Measurements from ENCODE around the gene BHMT2.

BHMT2 gene

DNA sequence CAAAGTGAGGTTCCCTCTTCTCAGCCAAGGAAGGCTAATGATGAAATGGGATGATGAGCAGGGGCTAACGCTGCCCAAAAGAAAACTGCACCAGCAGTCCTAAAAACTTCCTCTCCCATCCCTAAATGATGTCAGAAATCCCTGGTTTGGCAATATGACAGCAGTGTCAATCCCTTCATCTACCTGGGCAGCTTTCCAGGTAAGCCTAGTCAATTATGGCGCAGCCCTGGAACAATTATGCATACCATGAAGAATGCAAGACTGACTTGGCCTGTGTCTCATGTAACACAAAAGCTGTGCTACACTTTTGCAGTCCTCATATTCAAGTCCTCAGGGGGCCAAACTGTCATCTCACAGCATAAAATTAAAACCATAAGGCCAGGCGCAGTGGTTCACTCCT is 7.1 kb upstream of the BHMT2 start:
- no peak for DNase-seq (ENCODE audit: low spot score)

DNA sequence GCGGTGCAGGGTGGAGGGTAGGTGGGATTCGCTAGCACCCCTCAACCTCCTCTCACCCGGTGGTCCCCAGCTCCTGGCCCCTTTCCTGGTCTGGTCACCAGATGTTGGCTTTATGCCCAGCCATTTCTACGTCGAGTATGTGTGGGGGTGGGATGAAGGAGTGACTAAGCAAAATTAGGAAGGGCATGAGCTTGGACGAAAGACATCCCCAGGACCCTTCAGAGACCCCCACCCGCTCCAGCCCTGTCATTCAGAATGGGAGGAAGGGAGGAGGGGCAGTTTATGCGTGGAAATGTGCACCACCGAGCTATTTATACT is 742 bp downstream of the BHMT2 start:
- no peak for DNase-seq (ENCODE audit: low spot score)

DNA sequence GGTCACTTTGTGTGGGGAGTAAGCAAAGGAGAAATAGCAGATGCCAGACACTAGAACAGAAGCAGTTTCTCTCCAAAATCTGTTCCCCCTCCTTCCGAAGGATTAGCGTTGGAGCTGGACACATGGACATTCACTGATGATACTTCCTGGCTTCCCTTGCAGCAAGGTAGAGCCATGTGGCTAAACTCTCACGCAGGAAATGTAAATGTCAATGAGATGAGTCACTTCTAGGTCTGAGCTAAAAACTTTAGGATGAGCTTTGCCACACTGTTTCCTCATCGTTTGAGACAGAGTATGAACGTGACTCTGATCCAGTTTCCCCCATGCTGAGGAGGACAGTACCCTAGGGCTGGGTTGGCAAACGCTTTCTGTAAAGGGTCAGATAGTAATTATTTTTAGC is 5.1 kb downstream of the BHMT2 start:
- no peak for DNase-seq (ENCODE audit: low spot score)

DNA sequence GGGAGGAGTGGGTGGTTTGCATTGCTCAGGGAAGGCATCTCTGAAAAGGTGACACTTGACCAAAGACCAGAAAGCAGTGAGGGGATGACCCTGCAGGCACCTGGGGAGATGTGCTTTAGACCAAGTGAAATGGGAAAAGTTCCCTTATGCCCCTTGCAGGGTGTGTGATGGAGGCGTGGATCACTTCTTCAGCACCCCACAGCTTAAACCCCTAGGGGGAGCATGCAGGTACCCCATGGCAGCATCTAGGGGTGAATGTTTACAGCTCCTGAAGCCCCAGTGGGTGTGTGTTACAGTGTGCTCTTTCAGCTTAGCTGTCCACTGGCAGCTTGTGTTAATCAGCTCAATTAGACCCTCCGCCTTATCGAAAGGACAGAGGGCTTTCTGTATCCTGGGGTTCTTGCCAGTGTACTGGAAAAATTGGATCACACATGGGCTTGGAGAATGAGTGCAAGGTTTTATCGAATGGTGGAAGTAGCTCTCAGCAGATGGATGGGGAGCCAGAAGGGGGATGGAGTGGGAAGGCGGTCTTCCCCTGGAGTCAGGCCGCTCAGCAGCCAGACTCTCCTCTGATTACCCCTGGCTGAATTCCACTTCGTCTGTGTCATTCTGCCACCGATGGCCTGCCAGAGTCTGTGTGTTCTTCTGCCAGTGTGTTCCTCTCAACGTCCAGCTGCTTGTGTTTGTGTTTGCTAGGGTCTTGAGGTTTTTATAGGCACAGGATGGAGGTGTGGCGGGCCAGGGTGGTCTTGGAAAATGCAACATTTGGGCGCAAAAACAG is 6.3 kb downstream of the BHMT2 start:
- DNase-seq (ENCODE audit: low spot score), result no peak

DNA sequence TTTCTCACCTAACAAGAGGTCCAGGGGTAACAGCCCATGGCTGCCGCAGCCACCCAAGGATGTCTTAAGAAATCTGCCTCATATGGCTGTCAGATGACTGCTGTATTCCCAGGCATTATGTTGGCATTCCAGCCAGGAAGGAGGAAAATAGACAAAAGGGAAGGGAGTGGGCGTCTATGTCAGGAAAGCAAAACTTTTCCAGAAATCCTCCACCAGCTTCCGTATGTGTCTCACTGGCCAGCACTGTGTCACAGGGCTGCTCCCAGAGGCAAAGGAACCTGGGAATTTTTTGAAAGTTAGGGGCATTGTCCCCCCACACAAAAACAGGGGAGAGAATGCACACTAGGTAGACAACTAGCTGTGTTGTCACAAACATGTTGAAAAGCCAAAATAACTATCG is 7.3 kb downstream of the BHMT2 start:
- DNase-seq (ENCODE audit: low spot score), result no peak

DNA sequence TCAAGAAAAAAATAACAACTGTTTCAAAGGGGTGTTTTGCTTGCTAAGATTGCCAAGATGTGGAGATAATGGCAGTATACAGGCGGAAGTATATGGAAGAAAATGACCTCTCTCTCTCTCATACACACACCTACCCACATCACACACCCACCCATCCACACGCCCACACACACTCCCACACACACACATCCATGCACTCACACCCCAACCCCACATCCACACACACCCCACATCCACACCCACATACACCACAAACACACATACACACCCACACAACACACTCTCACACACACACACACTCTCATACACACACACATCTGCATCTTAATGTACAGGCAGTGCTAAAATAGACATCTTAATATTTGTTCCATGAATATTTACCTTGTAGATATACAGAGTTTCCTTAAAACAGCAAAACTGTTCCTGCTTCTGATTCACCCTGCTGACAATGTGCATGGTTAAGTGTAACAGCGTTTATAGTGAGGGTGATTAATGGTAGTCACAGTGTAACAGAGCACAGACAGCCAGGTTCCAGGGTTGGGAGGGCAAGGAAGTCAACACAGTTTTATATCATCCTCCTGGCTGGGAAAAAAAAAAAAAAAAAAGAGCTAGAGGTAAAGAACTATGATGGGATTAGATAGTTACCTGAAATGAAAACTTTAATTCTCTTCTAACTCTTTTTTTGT is 8.3 kb downstream of the BHMT2 start:
- no peak for DNase-seq (ENCODE audit: low spot score)

DNA sequence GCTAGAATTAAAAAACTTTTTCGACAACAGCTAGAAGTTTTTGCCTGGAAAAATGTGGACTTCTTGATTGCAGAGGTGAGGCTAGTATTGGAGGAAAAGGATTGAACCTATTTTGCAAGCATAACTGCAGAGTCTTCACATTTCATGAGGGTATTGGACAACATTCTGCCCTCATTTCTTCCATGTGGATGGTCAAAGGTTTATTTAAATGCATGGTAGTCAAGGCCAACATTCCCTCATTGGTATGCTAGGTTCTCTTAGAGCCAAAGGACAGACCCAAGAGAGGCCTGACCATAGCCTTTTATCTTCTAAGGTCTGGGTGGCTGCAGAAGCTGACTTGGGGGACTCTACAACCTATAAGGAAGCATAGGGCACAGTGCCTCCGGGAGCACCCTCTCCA is 11.2 kb downstream of the BHMT2 start:
- no peak for DNase-seq (ENCODE audit: low spot score)

DNA sequence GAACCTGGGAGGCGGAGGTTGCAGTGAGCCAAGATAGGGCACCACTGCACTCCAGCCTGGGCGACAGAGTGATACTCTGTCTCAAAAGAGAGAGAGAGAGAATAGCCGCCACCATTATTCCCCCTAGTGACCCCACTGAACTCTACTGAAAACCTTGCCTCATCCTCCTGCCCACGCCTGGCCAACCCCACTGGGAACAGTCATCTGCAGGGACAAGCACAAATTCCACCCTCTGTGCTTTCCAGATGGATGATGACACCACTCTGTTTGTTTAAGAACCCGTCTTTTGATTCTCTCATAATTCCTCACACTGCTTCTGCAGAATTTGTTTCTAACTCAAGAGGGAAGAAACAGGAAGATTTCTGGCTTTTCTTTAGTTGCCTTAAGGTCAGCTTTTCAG is 12.2 kb downstream of the BHMT2 start:
- DNase-seq (ENCODE audit: low spot score), result no peak

DNA sequence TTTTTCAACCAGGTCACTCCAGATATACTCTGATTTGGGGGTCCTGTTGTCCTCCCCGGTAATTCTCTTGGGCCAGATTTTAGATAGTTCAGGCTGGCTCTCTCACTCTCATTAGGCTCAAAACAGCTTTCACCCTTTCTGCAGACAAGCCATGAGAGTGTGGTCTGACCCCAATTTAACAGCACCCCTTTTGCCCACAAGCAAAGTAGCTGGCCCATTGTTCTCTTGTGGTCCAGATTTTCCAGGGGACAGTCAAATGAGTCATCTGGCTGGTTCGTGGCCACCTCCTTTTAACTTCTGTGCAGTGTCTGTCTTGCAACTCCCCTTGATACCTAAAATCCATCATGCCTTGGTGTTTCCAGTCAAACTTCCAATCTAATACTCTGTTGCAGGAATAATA is 16.5 kb downstream of the BHMT2 start:
- no peak for DNase-seq (ENCODE audit: low spot score)

DNA sequence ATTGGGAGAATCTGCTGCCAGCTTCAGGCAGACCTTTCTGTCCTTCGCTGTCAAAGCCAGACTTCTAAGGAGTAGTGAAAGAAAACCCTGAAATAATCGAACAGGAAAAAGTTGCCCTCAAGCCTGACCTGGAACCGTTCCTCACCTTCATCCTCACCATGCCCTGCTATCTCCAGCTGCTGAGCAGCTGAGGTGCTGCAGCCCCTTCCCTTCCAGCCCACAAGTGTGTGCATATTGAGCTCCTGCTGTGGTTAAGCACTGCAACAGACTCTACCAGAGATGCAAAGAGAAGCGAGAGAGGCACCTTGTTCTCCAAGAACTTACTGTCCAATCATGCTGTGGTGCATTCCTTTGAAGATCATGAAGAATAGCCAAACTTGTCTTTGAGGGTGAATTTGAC is 18.9 kb downstream of the BHMT2 start:
- no peak for DNase-seq (ENCODE audit: low spot score)

DNA sequence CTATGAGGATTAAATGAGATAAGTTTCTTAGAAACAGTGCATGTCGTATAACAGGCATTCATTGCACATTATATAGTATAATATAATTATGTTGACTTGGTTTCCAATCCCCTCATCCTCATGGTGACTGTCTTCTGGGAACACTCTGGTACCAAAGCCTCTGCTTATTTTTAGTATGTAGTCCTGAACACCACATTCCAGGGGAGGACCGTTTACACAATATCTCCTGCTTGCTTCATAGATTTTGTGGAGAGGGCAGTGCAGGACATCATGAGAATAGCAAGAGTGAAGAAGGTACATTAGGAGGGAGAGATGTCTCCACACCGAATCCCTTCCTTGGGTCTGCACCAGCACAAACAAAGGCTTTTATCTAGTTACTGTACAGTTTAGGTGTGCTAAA is 21.5 kb downstream of the BHMT2 start:
- DNase-seq (ENCODE audit: low spot score), result no peak

DNA sequence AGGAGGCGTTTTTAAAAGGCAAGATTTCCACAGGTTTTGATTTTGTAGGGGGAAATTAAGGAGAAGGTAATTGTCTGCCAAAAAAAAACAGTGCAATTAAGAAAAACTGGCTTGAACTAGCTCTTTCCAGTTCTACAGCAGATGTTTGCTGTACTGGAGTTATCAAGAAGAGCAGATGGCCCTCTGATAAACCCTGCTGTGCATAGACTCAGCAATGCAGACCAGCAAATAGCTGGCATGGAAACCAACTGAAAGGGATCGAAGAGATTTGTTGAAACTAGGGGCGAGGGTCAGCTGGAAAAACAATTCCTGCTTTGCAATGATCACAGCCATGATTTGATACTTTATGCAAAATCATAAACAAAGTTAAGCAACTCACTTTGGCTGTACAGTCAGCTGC is 24.2 kb downstream of the BHMT2 start:
- no peak for DNase-seq (ENCODE audit: low spot score)

DNA sequence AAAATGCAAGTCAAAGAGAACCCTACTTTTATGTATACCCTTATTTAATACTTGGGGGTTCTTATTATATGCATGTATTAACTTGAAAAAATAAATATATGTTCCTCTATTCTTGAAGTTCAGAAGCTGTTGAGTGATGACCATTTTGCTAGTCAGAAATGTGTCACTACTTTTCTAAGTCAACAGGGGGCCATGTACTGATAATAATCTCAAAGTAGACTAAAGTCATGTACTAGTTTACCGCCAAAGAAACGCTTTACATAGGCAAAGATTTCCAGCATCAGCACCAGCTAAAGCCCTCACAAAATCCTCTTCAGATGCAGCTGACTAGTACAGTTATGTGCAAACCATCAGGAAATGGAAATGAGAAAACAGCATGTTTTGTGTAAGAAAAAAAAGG is 36.3 kb downstream of the BHMT2 start:
- no peak for DNase-seq (ENCODE audit: low spot score)

DNA sequence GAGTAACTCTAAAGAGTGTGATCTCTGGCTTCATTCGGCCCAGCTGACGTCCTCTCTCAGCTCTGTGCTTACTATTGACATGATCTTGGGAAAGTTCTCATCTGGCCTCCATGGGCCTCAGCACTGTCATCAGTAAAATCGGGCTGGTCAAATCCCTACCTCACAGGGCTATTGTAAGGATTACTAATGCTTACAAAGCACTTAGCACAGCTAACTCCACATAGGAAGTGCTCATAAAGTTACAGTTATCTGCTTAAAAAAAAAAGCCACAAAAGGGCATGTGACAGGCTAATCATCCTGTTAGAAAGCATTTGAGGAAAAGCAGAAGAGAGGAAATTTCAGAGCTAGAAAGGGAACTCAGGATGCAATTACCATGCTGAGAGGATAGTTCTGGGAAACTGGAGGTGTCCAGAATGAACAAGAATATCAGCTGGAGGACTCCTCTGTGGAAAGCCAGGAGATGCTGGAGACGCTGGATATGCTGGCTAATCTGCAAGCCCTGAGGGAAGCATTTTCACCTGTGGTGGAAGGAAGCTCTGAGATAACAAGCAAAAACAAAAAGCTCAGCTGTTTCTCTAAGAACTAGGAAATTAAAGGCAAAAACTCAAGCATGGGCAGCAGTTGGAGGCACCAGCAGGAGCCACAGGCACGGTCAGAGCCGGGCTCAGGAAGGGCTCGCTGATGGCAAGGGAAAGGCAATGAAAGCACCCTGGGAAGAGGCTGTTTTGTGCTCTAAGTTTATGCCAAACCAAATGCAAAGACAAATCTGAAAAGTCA is 37.6 kb downstream of the BHMT2 start:
- DNase-seq (ENCODE audit: low spot score), result no peak

DNA sequence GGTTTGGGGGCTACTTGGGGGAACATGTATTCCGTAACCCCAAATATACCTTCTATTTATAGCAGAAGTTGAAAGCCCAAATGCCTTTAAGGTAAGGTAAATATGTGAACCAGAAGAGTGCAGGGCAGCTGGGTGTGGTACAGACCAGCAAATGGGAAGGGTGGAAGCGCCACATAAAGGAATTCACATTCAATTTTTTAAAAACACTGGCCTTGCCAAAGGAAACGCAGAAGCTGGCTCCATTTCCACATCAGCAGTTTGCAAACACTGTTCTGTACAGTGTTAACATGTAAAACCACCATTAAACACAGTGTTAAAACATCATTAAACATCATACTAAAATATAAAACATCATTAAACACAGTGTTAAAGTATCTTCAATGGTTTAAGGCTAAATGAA is 38.5 kb downstream of the BHMT2 start:
- DNase-seq (ENCODE audit: low spot score), result no peak

DNA sequence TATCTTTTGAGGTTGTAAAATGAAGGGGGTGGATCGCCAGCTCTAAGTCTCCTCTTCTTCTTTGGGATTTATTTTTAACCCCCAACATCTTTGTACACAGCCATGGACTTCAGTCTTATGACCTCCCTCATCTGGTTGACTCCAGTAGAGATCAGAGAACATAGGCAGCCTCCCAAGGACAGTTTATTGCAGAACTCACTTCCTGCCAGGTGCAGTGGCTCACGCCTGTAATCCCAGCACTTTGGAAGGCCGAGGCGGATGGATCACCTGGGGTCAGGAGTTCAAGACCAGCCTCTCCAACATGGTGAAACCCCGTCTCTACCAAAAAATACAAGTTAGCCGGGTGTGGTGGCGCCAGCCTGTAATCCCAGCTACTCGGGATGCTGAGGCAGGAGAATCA is 39.2 kb downstream of the BHMT2 start:
- DNase-seq (ENCODE audit: low spot score), result no peak

DNA sequence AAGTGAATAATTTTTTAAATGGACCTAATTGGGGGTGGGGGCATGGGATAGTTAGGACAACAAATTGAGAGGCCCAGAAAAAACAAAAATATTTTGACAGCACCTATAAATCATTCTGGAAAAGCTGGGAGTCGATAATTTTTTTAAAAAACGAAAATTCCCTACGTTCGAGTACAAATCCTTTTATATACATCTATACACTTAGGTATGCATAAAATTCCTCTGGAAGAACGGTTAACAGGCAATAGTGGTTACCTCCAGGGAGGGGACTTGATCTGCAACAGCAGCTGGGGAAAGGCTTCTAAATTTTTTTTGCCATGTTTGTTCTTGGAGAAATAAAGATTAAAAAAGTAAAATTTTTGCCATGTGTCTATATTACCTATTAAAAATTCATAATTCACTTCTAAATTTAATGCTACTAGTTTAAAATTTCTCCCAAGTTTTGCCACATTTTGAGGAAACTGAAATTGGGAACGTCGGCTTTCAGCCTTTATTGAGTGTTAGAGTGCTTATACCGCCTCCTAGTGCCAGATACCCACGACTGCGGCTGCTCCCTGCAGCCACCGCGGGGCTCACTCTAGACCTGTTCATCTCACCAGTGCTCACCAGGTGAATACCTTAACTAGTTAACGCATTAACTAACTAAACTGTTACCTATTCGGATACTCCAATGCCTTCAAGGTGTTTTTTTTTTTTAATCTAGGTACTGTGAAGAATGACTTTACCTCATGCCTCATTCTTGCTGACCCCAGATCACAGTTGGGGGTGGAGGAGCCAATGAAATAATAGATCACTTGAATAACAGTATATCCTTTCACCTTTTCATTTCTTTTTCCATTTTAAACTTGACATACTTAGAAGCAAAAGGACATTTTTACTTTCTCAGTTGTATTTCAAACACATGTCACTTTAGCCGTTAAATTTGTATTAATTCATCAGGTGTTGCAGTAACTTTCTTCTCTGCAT is 40.2 kb downstream of the BHMT2 start:
- DNase-seq (ENCODE audit: low spot score), result peak; percentile 21

DNA sequence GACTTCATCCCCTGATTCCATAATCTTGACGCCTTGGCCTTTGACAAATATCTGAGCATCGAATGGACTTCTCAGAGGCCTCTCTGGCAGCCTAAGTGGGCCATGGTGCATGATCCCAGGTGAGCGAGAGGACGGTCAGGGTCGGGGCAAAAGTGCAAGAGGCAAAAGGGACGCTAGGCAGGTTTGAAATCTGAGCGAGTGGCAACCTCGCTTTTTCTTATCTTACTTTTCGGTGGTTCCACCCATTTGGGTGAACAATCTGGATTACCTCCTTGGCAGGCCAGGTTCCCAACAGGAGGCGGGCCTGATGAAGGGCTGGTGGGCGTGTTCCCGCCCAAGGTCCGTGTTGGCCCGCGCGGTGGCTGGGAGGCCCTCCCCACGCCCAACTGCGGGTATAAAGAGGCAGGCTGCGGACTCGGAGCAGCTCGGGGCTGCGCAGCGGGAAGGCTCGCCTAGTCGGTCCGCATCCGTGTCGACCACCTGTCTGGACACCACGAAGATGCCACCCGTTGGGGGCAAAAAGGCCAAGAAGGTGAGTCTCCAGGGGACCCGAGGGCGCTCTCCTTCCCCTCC is 41.9 kb downstream of the BHMT2 start, which contains the start of gene BHMT:
Gene BHMT (plus strand): TSS at position 423 of the 573 bp plus-strand sequence. CDS start 77 bp downstream, at position 500.
- no peak for DNase-seq (ENCODE audit: low spot score)

DNA sequence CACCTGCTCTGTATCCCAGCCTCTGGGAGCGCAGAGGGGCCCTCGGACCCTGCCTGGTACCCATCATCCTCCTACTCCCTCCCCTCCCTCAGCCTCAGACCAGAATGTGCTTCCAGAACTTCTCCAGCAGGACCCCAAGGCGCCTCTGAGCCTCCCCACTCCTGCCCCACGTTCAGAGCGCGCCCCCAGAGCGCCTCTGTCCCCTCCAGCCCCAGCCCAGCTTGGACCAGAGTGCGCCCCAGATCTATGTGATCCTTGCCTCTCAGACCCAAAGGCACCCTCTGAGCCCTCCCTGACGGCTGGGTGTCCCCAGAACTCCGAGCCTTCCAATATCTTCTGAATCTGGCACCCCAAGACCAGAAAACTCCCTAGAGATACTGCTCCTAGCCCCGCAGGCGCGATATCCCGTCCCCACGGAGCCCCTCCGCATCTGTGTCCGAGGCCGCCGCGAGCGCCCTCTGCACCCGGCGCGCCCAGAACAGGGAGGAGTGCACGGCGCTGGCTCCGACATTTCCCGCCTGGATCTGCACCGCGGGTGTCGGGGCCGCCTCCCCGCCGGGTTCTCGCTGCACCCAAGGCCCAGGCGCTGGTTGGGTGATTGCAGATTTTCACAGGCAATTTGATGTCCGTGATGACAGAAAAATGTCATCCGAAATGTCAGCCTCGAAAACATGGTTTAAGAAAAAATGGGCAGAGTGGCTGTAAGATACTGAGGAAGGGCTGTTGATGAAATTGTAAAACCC is 42.6 kb downstream of the BHMT2 start:
- no peak for DNase-seq (ENCODE audit: low spot score)

DNA sequence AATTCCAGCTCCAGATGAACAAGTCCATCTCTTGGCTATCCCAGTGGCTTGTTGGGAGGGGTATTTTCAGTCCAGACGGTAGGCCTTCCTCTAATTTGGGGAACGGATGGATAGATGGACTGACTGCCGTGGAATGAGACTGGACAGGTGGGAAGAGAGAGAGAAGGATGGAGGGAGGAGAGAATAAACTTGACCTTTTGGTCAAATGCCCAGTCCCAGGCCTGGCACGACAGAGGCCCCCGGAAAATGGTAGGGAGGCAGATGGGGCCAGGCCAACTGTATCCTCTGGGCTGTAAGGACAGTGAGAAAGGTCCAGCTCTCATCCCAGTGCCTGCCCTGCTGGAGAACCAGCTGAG is 43.1 kb downstream of the BHMT2 start:
- DNase-seq (ENCODE audit: low spot score), result no peak

DNA sequence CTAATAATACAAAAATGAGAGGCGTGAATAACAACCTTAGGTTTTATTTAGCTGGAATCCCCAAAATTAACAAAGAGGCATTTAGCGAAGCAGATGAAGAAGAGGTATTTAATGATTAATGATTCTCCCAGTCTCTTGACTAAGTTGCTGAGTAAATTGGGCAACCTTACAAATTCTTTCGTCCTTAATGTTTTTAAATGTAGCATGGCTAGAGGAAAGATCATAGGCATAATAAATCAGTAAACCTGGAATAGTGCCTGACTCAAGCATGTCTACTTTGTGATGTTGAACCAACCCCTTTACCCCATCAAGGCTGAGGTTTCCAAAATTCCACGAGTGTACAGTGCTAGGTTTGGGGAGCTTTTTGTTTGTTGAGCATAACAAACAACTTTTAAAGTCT is 49.9 kb downstream of the BHMT2 start:
- no peak for DNase-seq (ENCODE audit: low spot score)

Data from CD4-positive, alpha-beta T cell treated with Interleukin-15 for 4 hours (primary cell).